IPS-15b (cell line): ENCODE measurements around the gene MTREX.

Experiments used
- H3K27me3 ChIP-seq: one replicate; pipeline ENCODE4 v1.6.1; 2013; ENCODE audit warnings: low read length; ENCODE audit not compliant: control insufficient read depth, insufficient read depth
- H3K36me3 ChIP-seq: one replicate; pipeline ENCODE4 v1.6.1; 2013; ENCODE audit warnings: low read length; ENCODE audit not compliant: control insufficient read depth, insufficient read depth
- H3K4me1 ChIP-seq: one replicate; pipeline ENCODE4 v1.6.1; 2013; ENCODE audit warnings: mild to moderate bottlenecking, low read length; ENCODE audit not compliant: control insufficient read depth, insufficient read depth
- H3K4me3 ChIP-seq: one replicate; pipeline ENCODE4 v1.5.1; 2013; ENCODE audit warnings: low read depth, low read length
- H3K9ac ChIP-seq: one replicate; pipeline ENCODE4 v1.6.1; 2013; ENCODE audit warnings: low read depth, mild to moderate bottlenecking, low read length
- H3K9me3 ChIP-seq: one replicate; pipeline ENCODE4 v1.6.1; 2013; ENCODE audit warnings: mild to moderate bottlenecking, low read length; ENCODE audit not compliant: control insufficient read depth, insufficient read depth

MTREX gene

DNA sequence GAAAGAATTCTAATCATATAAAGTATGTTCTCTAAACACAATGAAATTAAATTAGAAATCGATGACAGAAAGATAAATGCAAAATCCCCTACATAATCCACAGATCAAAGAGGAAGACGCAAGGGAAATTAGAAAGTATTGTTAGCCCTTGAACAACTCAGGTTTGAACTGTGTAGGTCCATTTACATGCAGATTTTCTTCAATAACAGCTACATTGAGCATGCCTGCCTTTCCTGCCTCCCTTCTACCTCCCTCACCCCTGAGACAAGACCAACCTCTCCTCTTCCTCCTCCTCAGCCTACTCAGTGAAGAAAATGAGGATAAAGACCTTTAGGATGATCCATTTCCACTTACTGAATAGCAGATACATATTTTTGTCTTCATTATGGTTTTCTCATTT is 151.8 kb downstream of the MTREX start:
- Histone ChIP-seq H3K36me3 (no peaks in the 10 kb centered on the region), H3K9me3 (no peaks in the 10 kb centered on the region), H3K9ac (no peak overlapping the region), H3K27me3 (no peaks in the 10 kb centered on the region), H3K4me3 (no peak overlapping the region), H3K4me1 (peaks cover 5% of the 10 kb centered on the region)

DNA sequence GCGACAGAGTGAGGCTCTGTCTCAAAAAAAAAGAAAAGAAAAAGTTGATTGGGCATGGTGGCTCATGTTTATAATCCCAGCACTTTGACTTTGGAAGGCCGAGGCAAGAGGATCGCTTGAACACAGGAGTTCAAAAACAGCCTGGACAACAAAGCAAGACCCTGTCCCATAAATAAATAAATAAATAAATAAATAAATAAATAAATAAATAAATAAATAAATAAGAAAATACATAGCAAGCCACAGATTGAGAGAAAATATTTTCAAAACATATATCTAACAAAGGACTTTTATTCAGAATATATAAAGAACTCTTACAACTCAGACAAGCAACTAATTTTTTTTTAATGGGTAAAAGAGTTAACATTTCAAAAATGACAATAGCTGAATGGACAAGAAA is 155.8 kb downstream of the MTREX start:
- H3K36me3 ChIP-seq = peaks cover 4% of the 10 kb centered on the region
- no peaks in the 10 kb centered on the region for H3K27me3 ChIP-seq
- no peak overlapping the region for H3K4me3 ChIP-seq
- peaks cover 5% of the 10 kb centered on the region for H3K4me1 ChIP-seq
- no peak overlapping the region for H3K9ac ChIP-seq
- no peaks in the 10 kb centered on the region for H3K9me3 ChIP-seq

DNA sequence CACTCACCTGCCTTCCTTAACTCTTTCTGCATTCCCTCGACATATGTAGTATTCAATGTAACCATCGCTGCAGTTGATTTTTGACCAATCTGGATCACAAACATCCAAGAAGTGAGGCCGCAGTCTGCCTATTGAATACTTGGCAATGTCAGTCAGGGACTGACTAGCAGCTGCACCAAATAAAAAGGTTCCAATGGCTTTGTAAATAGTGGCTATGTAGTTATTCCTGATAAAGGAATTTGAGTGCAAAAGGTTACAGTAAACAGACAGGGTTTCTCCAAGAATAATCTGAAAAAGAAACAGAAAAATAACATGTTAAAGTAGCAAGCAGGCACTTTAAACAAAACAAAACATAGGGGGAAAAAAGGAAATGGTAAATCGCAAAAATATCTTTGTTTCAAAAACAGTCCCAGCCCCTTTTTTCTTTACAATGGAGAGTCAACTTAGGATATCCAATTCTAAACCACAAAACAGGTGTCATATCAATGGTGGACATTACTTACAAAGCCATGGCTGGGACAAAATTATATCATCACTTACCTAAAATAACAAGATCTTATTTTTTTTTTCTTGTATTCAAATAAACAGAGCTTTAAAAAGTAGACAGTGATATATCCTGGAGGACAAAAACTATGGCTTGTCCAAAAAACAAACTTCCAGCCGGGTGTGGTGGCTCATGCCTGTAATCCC is 160.2 kb downstream of the MTREX start:
- Histone ChIP-seq H3K9me3 (no peaks in the 10 kb centered on the region), H3K27me3 (no peaks in the 10 kb centered on the region), H3K4me3 (no peak overlapping the region), H3K9ac (no peak overlapping the region), H3K36me3 (peaks cover 4% of the 10 kb centered on the region), H3K4me1 (no peaks in the 10 kb centered on the region)

DNA sequence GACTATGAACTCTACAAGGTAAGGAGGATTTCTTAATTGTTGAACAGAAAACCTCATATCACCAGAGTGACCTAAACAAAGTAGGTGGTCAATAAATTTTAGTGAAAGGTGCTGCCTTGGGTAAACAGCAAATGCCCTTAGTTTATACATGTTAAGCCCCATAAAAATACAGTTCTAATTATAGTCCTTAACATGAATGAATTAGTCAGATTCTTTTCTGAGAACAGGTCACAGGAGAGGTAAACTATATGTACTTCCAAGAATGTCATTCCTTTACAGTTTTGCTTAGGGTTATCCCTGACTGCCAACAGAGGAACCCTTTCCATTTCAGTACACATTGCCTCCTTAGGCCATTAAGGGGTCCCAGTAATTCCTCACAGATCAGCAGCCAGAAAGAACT is 162.1 kb downstream of the MTREX start:
- Histone ChIP-seq H3K27me3 (no peaks in the 10 kb centered on the region), H3K9ac (no peak overlapping the region), H3K9me3 (no peaks in the 10 kb centered on the region), H3K4me1 (no peaks in the 10 kb centered on the region), H3K4me3 (no peak overlapping the region), H3K36me3 (peaks cover 4% of the 10 kb centered on the region)

DNA sequence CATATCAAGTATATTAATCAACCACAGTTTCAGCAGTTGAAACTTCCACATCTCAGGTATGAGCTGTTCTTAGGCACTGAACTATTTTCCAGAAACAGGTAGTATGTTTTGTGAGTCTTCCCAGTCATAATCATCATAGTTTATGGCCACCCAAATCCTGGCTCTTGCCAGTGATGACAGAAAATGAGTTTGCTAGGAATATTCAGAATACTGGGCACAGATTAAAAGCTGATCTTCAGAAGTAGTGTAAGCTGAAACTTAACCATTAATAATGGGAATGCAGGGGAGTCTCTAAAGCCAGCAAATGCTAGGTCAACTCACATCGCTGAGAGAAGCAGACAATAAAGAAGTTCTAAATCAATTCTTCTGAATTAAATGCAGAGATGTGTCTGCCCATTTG is 162.5 kb downstream of the MTREX start:
- Histone ChIP-seq H3K4me3 (no peak overlapping the region), H3K9ac (no peak overlapping the region), H3K4me1 (no peaks in the 10 kb centered on the region), H3K27me3 (no peaks in the 10 kb centered on the region), H3K9me3 (no peaks in the 10 kb centered on the region), H3K36me3 (peaks cover 4% of the 10 kb centered on the region)

DNA sequence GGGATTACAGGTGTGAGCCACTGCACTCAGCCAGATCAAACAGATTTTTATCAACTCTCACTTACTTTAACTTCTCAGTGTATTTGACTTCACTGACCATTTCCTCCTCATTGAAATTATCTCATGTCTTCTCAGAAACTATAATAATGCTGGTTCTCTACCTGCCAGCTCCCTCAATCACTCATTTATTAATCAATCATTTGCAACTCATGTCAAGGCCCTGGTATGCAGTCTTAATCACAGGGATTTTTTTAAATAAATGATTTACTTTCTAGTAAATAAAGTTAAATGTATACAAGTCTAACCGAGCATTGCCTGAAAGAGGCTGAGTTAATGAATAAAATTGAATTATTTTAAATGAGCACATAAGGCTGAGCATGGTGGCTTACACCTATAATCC is 163.7 kb downstream of the MTREX start:
- H3K27me3 ChIP-seq = no peaks in the 10 kb centered on the region
- peaks cover 4% of the 10 kb centered on the region for H3K36me3 ChIP-seq
- H3K9ac ChIP-seq = no peak overlapping the region
- H3K9me3 ChIP-seq = no peaks in the 10 kb centered on the region
- no peak overlapping the region for H3K4me3 ChIP-seq
- H3K4me1 ChIP-seq = no peaks in the 10 kb centered on the region

DNA sequence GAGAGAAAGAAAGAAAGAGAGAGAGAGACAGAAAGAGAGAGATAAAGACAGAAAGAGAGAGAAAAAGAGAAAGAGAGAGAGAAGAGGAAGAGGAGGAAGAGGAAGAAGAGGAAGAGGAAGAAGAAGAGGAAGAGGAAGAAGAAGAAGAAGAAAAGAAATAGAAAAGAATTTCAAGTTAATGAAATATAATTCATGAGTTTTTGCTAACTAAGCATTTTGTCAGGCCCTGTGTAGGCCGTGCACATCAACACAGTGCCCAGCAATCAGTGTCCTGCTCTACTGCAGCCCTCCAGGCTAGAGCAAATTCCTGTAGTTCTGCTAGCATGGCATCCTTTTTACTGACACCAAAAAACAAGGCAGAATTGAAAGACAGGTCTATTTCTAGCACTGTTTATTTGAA is 164.9 kb downstream of the MTREX start:
- Histone ChIP-seq H3K4me1 (no peaks in the 10 kb centered on the region), H3K27me3 (no peaks in the 10 kb centered on the region), H3K9me3 (no peaks in the 10 kb centered on the region), H3K4me3 (no peak overlapping the region), H3K9ac (no peak overlapping the region), H3K36me3 (no peaks in the 10 kb centered on the region)
